DND-41 (cell line): ENCODE measurements around the gene MYLK.

Source experiments
- ATAC-seq: fragments of 200-7000 bp; cut with Tn5 transposase; 3 replicates; pipeline ENCODE4 v1.9.1; 2021; ENCODE audit warnings: low read depth; ENCODE audit not compliant: insufficient read depth
- DNase-seq: peaks from one replicate; pipeline ENCODE4 v3.0.0-alpha.2; 2020
- H2AFZ ChIP-seq: 2 replicates; pipeline ENCODE4 v1.6.0; 2012; ENCODE audit warnings: low read depth, low read length
- H3K27ac ChIP-seq: 2 replicates; pipeline ENCODE4 v1.5.1; 2012; ENCODE audit warnings: low read length, inconsistent platforms
- H3K27me3 ChIP-seq: fragments of 200-600 bp; sonication (generic); 2 replicates; pipeline ENCODE4 v1.6.0; 2012; ENCODE audit warnings: low read length, mild to moderate bottlenecking, inconsistent platforms; ENCODE audit not compliant: insufficient read depth, poor library complexity
- H3K36me3 ChIP-seq: 2 replicates; pipeline ENCODE4 v1.5.1; 2012; ENCODE audit warnings: low read length, inconsistent platforms; ENCODE audit not compliant: insufficient read depth
- H3K4me1 ChIP-seq: 2 replicates; pipeline ENCODE4 v1.5.1; 2012; ENCODE audit warnings: mild to moderate bottlenecking, low read length; ENCODE audit not compliant: insufficient read depth
- H3K4me2 ChIP-seq: 2 replicates; pipeline ENCODE4 v1.6.0; 2012; ENCODE audit warnings: mild to moderate bottlenecking, moderate library complexity, low read length, inconsistent platforms; ENCODE audit not compliant: insufficient read depth
- H3K4me3 ChIP-seq, 2 experiments: fragments of 200-600 bp in 1 of 2; shearing (Covaris generic) in 1 of 2; 2 replicates each; pipeline ENCODE4 v1.5.1; 2012 to 2016; ENCODE audit warnings: inconsistent platforms in 2 of 2, low read length in 2 of 2, mild to moderate bottlenecking in 2 of 2, low read depth in 1 of 2, moderate library complexity in 1 of 2
- H3K79me2 ChIP-seq: 2 replicates; pipeline ENCODE4 v1.6.0; 2012; ENCODE audit warnings: low read length, inconsistent platforms; ENCODE audit not compliant: insufficient read depth
- H3K9ac ChIP-seq: 2 replicates; pipeline ENCODE4 v1.6.0; 2012; ENCODE audit warnings: low read depth, mild to moderate bottlenecking, inconsistent platforms, low read length, moderate library complexity
- H3K9me3 ChIP-seq: 2 replicates; pipeline ENCODE4 v1.5.1; 2012; ENCODE audit warnings: low read length, moderate library complexity, mild to moderate bottlenecking, inconsistent platforms; ENCODE audit not compliant: insufficient read depth, severe bottlenecking
- H4K20me1 ChIP-seq: 2 replicates; pipeline ENCODE4 v1.6.0; 2012; ENCODE audit warnings: low read length; ENCODE audit not compliant: insufficient read depth
- EZH2 ChIP-seq: IDR thresholded peaks from 3 replicates; pipeline ENCODE4 v1.6.1; 2012; ENCODE audit warnings: borderline replicate concordance, low read depth, mild to moderate bottlenecking, moderate library complexity, low read length, inconsistent platforms; ENCODE audit not compliant: severe bottlenecking
- TF ChIP-seq, protein P1 (sequence below): IDR thresholded peaks from 2 replicates; pipeline ENCODE4 v1.5.1; 2012; ENCODE audit warnings: borderline replicate concordance, low read length, moderate library complexity, mild to moderate bottlenecking; ENCODE audit not compliant: poor library complexity, severe bottlenecking; ENCODE audit errors: extremely low read depth

MYLK gene

DNA sequence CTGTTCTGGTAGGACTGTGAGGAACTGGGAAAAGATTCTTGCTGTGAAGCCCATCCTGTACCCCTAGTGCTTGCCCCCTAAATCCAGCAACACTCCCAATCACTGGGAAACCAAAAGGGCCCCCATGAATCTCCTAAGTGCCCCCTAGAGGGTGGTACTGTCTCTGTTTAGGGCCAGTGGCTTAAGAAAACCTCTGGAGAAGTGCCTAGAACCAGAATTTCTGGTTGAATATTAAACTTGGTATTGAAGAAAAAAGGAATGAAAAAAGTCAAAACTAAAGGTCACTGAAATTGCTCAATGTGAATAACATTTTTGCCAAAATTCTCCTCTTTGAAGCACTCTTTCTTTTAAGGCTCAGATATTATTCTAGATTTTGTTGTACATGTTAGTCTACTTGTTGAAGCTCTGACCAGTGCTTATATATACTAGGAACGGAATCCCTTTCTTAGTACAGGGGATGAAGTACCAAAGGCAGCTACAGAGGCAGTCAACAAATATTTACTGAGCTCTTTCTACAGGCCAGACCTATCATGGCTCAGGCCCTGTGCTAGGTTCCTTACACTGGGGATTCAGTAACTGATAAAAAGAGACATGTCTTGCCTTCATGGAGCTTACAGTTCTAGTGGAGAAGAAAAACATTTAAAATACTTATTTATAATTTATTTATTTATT lies 138.8 kb downstream of the MYLK start:
- no peak for ATAC-seq

DNA sequence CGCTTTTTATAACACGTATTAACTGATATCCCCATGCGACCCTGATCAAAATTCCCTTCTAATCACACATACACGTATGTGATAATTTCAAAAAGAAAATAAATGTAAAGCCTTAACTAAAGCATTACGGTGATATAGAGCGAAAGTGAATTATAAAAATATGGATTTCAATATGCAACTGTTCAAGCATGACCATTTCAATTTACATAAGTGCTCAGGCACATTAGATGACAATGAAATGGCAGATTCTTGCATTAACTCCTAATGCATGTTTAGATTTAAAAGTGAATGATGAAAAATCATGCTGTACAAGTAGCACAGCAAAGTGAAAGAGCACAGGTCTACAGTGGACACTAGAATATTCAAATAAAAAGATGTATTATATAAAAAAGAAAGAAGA lies 140.1 kb downstream of the MYLK start:
- no peak for ATAC-seq
- Histone ChIP-seq H3K4me1 (no peaks in the 10 kb centered on the region), H3K27me3 (peaks cover 5% of the 10 kb centered on the region), H3K9ac (no peak overlapping the region), H3K27ac (no peak overlapping the region), H4K20me1 (no peaks in the 10 kb centered on the region), H2AFZ (no peak overlapping the region), H3K4me2 (no peak overlapping the region), H3K79me2 (no peaks in the 10 kb centered on the region), H3K9me3 (no peaks in the 10 kb centered on the region), H3K36me3 (no peaks in the 10 kb centered on the region), H3K4me3 (no peak overlapping the region)
- TF ChIP-seq, protein P1, sequence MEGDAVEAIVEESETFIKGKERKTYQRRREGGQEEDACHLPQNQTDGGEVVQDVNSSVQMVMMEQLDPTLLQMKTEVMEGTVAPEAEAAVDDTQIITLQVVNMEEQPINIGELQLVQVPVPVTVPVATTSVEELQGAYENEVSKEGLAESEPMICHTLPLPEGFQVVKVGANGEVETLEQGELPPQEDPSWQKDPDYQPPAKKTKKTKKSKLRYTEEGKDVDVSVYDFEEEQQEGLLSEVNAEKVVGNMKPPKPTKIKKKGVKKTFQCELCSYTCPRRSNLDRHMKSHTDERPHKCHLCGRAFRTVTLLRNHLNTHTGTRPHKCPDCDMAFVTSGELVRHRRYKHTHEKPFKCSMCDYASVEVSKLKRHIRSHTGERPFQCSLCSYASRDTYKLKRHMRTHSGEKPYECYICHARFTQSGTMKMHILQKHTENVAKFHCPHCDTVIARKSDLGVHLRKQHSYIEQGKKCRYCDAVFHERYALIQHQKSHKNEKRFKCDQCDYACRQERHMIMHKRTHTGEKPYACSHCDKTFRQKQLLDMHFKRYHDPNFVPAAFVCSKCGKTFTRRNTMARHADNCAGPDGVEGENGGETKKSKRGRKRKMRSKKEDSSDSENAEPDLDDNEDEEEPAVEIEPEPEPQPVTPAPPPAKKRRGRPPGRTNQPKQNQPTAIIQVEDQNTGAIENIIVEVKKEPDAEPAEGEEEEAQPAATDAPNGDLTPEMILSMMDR = no peak
- TF ChIP-seq EZH2 = no peak
- DNase-seq = no peak

More for the DNA sequence above, 138.8 kb downstream of the MYLK start:
- no peaks in the 10 kb centered on the region for H3K36me3 ChIP-seq
- H3K79me2 ChIP-seq = no peaks in the 10 kb centered on the region
- no peak for TF ChIP-seq EZH2
- TF ChIP-seq, protein P1 = peak; percentile 25
- H2AFZ ChIP-seq = no peak overlapping the region
- H3K4me1 ChIP-seq = no peaks in the 10 kb centered on the region
- H3K4me3 ChIP-seq = no peak overlapping the region
- peaks cover 5% of the 10 kb centered on the region for H3K27me3 ChIP-seq
- no peak overlapping the region for H3K9ac ChIP-seq
- H3K27ac ChIP-seq = no peak overlapping the region
- H4K20me1 ChIP-seq = no peaks in the 10 kb centered on the region
- H3K9me3 ChIP-seq = no peaks in the 10 kb centered on the region
- no peak for DNase-seq
- H3K4me2 ChIP-seq = no peak overlapping the region

DNA sequence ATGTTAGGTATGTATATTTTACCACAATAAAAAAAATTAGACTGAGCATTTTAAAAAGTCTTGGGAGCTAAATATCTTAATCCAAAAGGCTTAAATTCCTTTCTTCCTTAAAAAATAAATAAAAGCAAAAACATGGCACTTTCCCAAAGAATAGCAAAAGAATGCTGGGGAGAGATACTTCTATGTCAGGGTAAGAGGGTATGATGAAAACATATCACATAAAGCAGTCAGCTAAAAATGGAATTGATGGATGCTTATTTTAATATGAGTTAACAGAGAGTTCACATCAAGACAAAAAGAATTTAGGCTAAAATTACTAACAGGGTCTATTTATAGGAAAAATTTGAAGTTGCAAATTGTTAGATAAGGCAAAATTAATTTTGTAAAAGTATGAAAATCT lies 141.0 kb downstream of the MYLK start:
- H3K9me3 ChIP-seq = no peaks in the 10 kb centered on the region
- no peak overlapping the region for H3K27ac ChIP-seq
- H3K4me2 ChIP-seq = no peak overlapping the region
- no peaks in the 10 kb centered on the region for H3K79me2 ChIP-seq
- TF ChIP-seq EZH2 = no peak
- TF ChIP-seq, protein P1 = no peak
- no peak for ATAC-seq
- H3K9ac ChIP-seq = no peak overlapping the region
- H4K20me1 ChIP-seq = no peaks in the 10 kb centered on the region
- DNase-seq = no peak
- H3K4me3 ChIP-seq = no peak overlapping the region
- no peaks in the 10 kb centered on the region for H3K36me3 ChIP-seq
- peaks cover 5% of the 10 kb centered on the region for H3K27me3 ChIP-seq
- no peak overlapping the region for H2AFZ ChIP-seq
- no peaks in the 10 kb centered on the region for H3K4me1 ChIP-seq
